K562 (cell line): ENCODE measurements around the gene RBM45. TPM values are rescaled to one million over a fixed set of nuclear protein-coding genes. Genes with fewer than 3 reads are reported as not detected.

Experiments used
- ATAC-seq: fragments of 200-7000 bp; cut with Tn5 transposase; 3 replicates; pipeline ENCODE4 v1.9.1; 2020; ENCODE audit warnings: moderate library complexity
- BruUV-seq: library from RNA; stranded (reverse); fragments of 400-500 nt; replicated peaks from 2 replicates; lab custom pipeline; 2021; lab: Mats Ljungman, UMichigan
- CTCF ChIA-PET: fragments of 300-600 bp; formaldehyde crosslinking; extraction: SDS; loops from one replicate; lab custom pipeline; 2021; ENCODE audit warnings: low intra/inter-chr PET ratio; lab: Yijun Ruan, JAX
- POLR2A ChIA-PET: fragments of 300-600, 350-650 bp; sonication (Branson Sonifier 250); formaldehyde crosslinking; extraction: SDS; loops from one replicate; lab custom pipeline; 2021; ENCODE audit warnings: antibody characterized with exemption, inconsistent platforms; lab: Yijun Ruan, JAX
- DNase-seq, 4 experiments: peaks; one replicate each; pipeline versions ENCODE4 v3.0.0 to v3.0.0-alpha.2; 2011 to 2018; ENCODE audit warnings: low spot score in 3 of 4, mixed read lengths in 3 of 4; ENCODE audit errors: extremely low read depth in 1 of 4
- FAIRE-seq: peaks from 2 replicates; lab custom pipeline; 2011; peaks lifted over from hg19 to GRCh38; lab: Jason Lieb, UNC
- H2AFZ ChIP-seq: 2 replicates; pipeline ENCODE4 v1.6.0; 2011; ENCODE audit warnings: low read depth, low read length, control low read depth, inconsistent platforms
- H3K27ac ChIP-seq: fragments of 200-600 bp; 3 replicates; pipeline ENCODE4 v1.8.0; 2011; ENCODE audit warnings: low read depth, mild to moderate bottlenecking, control low read depth, inconsistent platforms, low read length, moderate library complexity, mixed read lengths; ENCODE audit errors: extremely low read depth
- H3K27me3 ChIP-seq, 2 experiments: fragments of 300-600 bp in 1 of 2; 2 replicates in 1 of 2; 3 replicates in 1 of 2; pipeline versions ENCODE4 v1.6.0 to v1.8.0; 2011; ENCODE audit warnings: inconsistent platforms in 2 of 2, low read length in 2 of 2, mild to moderate bottlenecking in 1 of 2, mixed read lengths in 1 of 2, moderate library complexity in 1 of 2; ENCODE audit not compliant: control insufficient read depth in 2 of 2, insufficient read depth in 2 of 2
- H3K36me3 ChIP-seq: fragments of 300-600 bp; 3 replicates; pipeline ENCODE4 v1.8.0; 2011; ENCODE audit warnings: mild to moderate bottlenecking, low read length, inconsistent platforms; ENCODE audit not compliant: control insufficient read depth, insufficient read depth
- H3K4me1 ChIP-seq, 2 experiments: fragments of 200-600 bp in 1 of 2; replicated peaks in 1 of 2; 2 replicates in 1 of 2; 3 replicates in 1 of 2; pipeline versions ENCODE4 v1.5.1 to v1.8.0; 2011; ENCODE audit warnings: inconsistent platforms in 2 of 2, low read length in 2 of 2, mild to moderate bottlenecking in 1 of 2, mixed read lengths in 1 of 2, moderate library complexity in 1 of 2; ENCODE audit not compliant: control insufficient read depth in 2 of 2, insufficient read depth in 2 of 2
- H3K4me2 ChIP-seq: 2 replicates; pipeline ENCODE4 v1.6.1; 2011; ENCODE audit warnings: low read length, control low read depth, inconsistent platforms, mixed read lengths; ENCODE audit not compliant: insufficient read depth
- H3K4me3 ChIP-seq: fragments of 200-600 bp; sonication (generic), shearing (Covaris generic); 2 replicates; pipeline ENCODE4 v1.5.1; 2016; ENCODE audit warnings: control low read depth, inconsistent platforms
- H3K79me2 ChIP-seq: fragments of 200-600 bp; 3 replicates; pipeline ENCODE4 v1.8.0; 2011; ENCODE audit warnings: low read length, inconsistent platforms; ENCODE audit not compliant: control insufficient read depth, insufficient read depth
- H3K9ac ChIP-seq, 2 experiments: 2 replicates each; pipeline versions ENCODE4 v1.6.0 to v1.6.1; 2011; ENCODE audit warnings: low read depth in 2 of 2, low read length in 2 of 2, control low read depth in 1 of 2, inconsistent platforms in 1 of 2, mild to moderate bottlenecking in 1 of 2, mixed read lengths in 1 of 2; ENCODE audit not compliant: insufficient read depth in 1 of 2
- H3K9me1 ChIP-seq: one replicate; pipeline ENCODE4 v1.6.0; 2011; ENCODE audit warnings: inconsistent platforms, mild to moderate bottlenecking, low read length, moderate library complexity; ENCODE audit not compliant: control insufficient read depth, insufficient read depth
- H3K9me3 ChIP-seq: replicated peaks from 2 replicates; pipeline ENCODE4 v1.5.1; 2011; ENCODE audit warnings: low read depth, low read length, inconsistent platforms; ENCODE audit not compliant: control insufficient read depth, insufficient read depth
- H4K20me1 ChIP-seq: replicated peaks from 2 replicates; pipeline ENCODE4 v1.6.1; 2011; ENCODE audit warnings: low read length, inconsistent platforms, mixed read lengths; ENCODE audit not compliant: control insufficient read depth, insufficient read depth
- ARHGAP35 ChIP-seq: fragments of 450-650 bp; IDR thresholded peaks from 2 replicates; pipeline ENCODE4 v1.6.1; 2018; ENCODE audit not compliant: partially characterized antibody
- ELK3 ChIP-seq: fragments of 450-650 bp; formaldehyde crosslinking; IDR thresholded peaks from 2 replicates; pipeline ENCODE4 v1.4.0; 2020; ENCODE audit warnings: mild to moderate bottlenecking
- GATA2 ChIP-seq: sonication (generic); formaldehyde crosslinking; IDR thresholded peaks from 2 replicates; pipeline ENCODE4 v1.4.0; 2020; ENCODE audit warnings: mild to moderate bottlenecking, missing genetic modification reagents
- HNRNPH1 ChIP-seq: fragments of 200-400 bp; formaldehyde crosslinking; optimal IDR thresholded peaks from 2 replicates; pipeline ENCODE3; 2017; ENCODE audit warnings: low read depth, mild to moderate bottlenecking, low read length, moderate library complexity
- KLF1 ChIP-seq: fragments of 450-650 bp; IDR thresholded peaks from 2 replicates; pipeline ENCODE4 v1.6.1; 2016; ENCODE audit warnings: missing genetic modification characterization, missing compliant biosample characterization
- MECOM ChIP-seq: fragments of 250-450 bp; sonication (Bioruptor Pico); IDR thresholded peaks from 2 replicates; pipeline ENCODE4 v1.8.0; 2022; ENCODE audit warnings: inconsistent platforms
- MTA1 ChIP-seq: fragments of 450-650 bp; IDR thresholded peaks from 2 replicates; pipeline ENCODE4 v1.6.1; 2017; ENCODE audit warnings: borderline replicate concordance
- MYC ChIP-seq, 2 experiments: fragments of 250-450 bp in 1 of 2; sonication (Bioruptor Pico) in 1 of 2; IDR thresholded peaks; 2 replicates each; pipeline versions ENCODE4 v1.5.1 to v1.6.1; 2012 to 2021; ENCODE audit warnings: low read depth in 2 of 2, borderline replicate concordance in 1 of 2, improper control_type of control experiment in 1 of 2, low read length in 1 of 2, mild to moderate bottlenecking in 1 of 2, moderate library complexity in 1 of 2
- POU5F1 ChIP-seq: fragments of 150-350 bp; IDR thresholded peaks from 2 replicates; pipeline ENCODE4 v1.6.1; 2014; ENCODE audit warnings: borderline replicate concordance, low read length, low read depth, mild to moderate bottlenecking; ENCODE audit not compliant: partially characterized antibody
- RBM22 ChIP-seq: fragments of 200-400 bp; formaldehyde crosslinking; IDR thresholded peaks from 2 replicates; pipeline ENCODE4 v1.6.1; 2018; ENCODE audit warnings: low read length, low read depth; ENCODE audit not compliant: poor library complexity, severe bottlenecking
- STAT6 ChIP-seq: sonication (generic); formaldehyde crosslinking; IDR thresholded peaks from 2 replicates; pipeline ENCODE4 v1.8.1; 2023; ENCODE audit warnings: mild to moderate bottlenecking, missing genetic modification reagents
- TAF7 ChIP-seq: fragments of 450-650 bp; IDR thresholded peaks from 2 replicates; pipeline ENCODE4 v1.6.1; 2016; ENCODE audit warnings: missing genetic modification characterization, missing compliant biosample characterization
- TAF9B ChIP-seq: fragments of 450-650 bp; IDR thresholded peaks from 2 replicates; pipeline ENCODE4 v1.6.1; 2018; ENCODE audit warnings: mild to moderate bottlenecking; ENCODE audit not compliant: partially characterized antibody
- TCF7 ChIP-seq: sonication (generic); IDR thresholded peaks from 2 replicates; pipeline ENCODE4 v1.6.1; 2016; ENCODE audit warnings: antibody characterized with exemption, borderline replicate concordance
- ZNF140 ChIP-seq: fragments of 250-450 bp; sonication (Bioruptor Pico); IDR thresholded peaks from 2 replicates; pipeline ENCODE4 v1.8.0; 2021; ENCODE audit warnings: moderate library complexity, mild to moderate bottlenecking, inconsistent platforms
- WGBS: fragments of 100-300 bp; shearing (Covaris generic); methylation state at CpG from one replicate; pipeline ENCODE4 v1.1.6; 2016; ENCODE audit warnings: low coverage, mixed read lengths; ENCODE audit not compliant: insufficient coverage; ENCODE audit errors: missing lambda C conversion rate; 5-methylcytosine and 5-hydroxymethylcytosine counted together
- in situ Hi-C: fragments of 300-500 bp; cut with MboI; formaldehyde crosslinking; loops from 4 replicates; pipeline ENCODE4 v1.15.0; 2018; ENCODE audit warnings: inconsistent platforms, mixed read lengths
- intact Hi-C: fragments of 100-400 bp; cut with micrococcal nuclease; formaldehyde crosslinking; loops from 2 replicates; pipeline ENCODE4 v1.14.2; 2022
- polyA plus RNA-seq, 8 experiments: library from polyadenylated mRNA; depleted of rRNA in 4 of 8; stranded (reverse) in 5 of 8; unstranded in 3 of 8; fragments of >200 nt; fragmentation: Nextera tagmentation in 2 of 8; fragmentation: Illumina TruSeq in 1 of 8; extraction: Ambion mirVana in 2 of 8; extraction: Trizol in 1 of 8; gene quantifications; 2 replicates each; pipeline versions ENCODE4 v1.2.1 to v1.2.3, GENCODE V29; 2011 to 2014; ENCODE audit warnings: inconsistent platforms in 1 of 8, missing spikeins in 1 of 8
- total RNA-seq, 7 experiments: library from RNA; depleted of rRNA in 6 of 7; stranded (reverse); fragments of >200 nt in 6 of 7; fragmentation: Illumina TruSeq in 2 of 7; extraction: Trizol in 2 of 7; gene quantifications; 2 replicates each; pipeline versions ENCODE4 v1.2.1 to v1.2.3, GENCODE V29; 2011 to 2021; ENCODE audit warnings: low replicate concordance in 1 of 7

Gene RBM45
- total and polyA plus RNA-seq, 9 of the 15 experiments (the other 6 are each of a cell fraction or from before 2014, with no cell fraction given), result 6.7 to 22.0 (median 15.0) TPM

GRCh38 chr2:178136321-178137025, 24.2 kb downstream of the RBM45 start:
- Histone ChIP-seq H3K9me1 (no peaks in the 10 kb centered on the region), H2AFZ (no peak overlapping the region), H3K27ac (no peak overlapping the region), H3K4me2 (no peak overlapping the region), H3K4me3 (no peak overlapping the region), H3K9ac (no peak overlapping the region), H3K79me2 (no peaks in the 10 kb centered on the region), H3K4me1 (no peaks in the 10 kb centered on the region), H3K27me3 (no peaks in the 10 kb centered on the region), H3K36me3 (peaks cover 3% of the 10 kb centered on the region; the same call in 2 of the 3 replicates), H4K20me1 (no peaks in the 10 kb centered on the region), H3K9me3 (no peaks in the 10 kb centered on the region)
- 82% methylated on average over 5 of the region's 5 CpGs for WGBS
- CTCF ChIA-PET, result no interaction called here
- TF ChIP-seq RBM22 (no peak), TAF7 (no peak), ARHGAP35 (no peak), MTA1 (no peak), TAF9B (no peak), POU5F1 (no peak), MYC (IDR thresholded peaks at IDR 0.05; ENCODE audit: low read depth, low read length) (no peak), MYC (CRISPR knock-in tag; IDR thresholded peaks at IDR 0.05; ENCODE audit: borderline replicate concordance, low read depth) (no peak), ZNF140 (CRISPR knock-in tag) (no peak), ELK3 (CRISPR knock-in tag) (no peak), MECOM (no peak), STAT6 (CRISPR knock-in tag) (no peak), GATA2 (CRISPR knock-in tag) (no peak), HNRNPH1 (no peak), TCF7 (no peak), KLF1 (tag) (no peak)
- POLR2A ChIA-PET, result interaction anchor here (0.6 to 1.0 kb wide), 2 partner anchors 59 to 292 kb away, joined by 4 read pairs; no protein-coding TSS in a partner anchor
- no peak for DNase-seq
- no peak for ATAC-seq
- intact Hi-C loops (no loop called here), in situ Hi-C loops (no loop called here)
- no peak for FAIRE-seq
- no TSS peak for BruUV-seq
